Endothelial cell of hepatic sinusoid (primary cell): ENCODE results near the gene WFIKKN1.

ENCODE experiments used
- in situ Hi-C: cut with HindIII; loops from 2 replicates; pipeline ENCODE4 v1.10.0; 2017; ENCODE audit warnings: low sequenced_read_pairs

WFIKKN1 gene

DNA sequence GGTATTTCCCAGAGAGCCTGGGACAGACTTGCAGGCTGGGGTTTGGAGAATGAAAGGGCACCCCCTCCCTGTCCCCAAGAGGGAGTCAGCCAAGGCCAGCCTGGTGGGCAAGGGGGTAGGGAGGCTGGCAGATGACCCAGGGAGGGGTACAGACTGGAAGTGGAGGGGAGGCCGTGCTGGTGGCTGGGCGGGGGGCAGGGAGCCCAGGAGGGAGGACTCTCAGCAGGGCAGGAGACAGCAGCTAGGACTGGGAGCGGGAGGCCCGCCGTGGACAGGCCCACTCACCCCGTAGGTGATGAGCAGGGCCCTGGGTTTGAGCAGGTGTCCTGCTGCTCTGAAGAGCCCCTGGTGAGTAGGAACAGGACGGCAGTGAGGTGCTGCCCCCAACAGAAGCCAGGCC lies 4.2 kb downstream of the WFIKKN1 start:
- in situ Hi-C loops = loop anchor here (25.0 kb wide), 1 partner anchor 98 kb away; the partner anchor contains the start of gene CAPN15

DNA sequence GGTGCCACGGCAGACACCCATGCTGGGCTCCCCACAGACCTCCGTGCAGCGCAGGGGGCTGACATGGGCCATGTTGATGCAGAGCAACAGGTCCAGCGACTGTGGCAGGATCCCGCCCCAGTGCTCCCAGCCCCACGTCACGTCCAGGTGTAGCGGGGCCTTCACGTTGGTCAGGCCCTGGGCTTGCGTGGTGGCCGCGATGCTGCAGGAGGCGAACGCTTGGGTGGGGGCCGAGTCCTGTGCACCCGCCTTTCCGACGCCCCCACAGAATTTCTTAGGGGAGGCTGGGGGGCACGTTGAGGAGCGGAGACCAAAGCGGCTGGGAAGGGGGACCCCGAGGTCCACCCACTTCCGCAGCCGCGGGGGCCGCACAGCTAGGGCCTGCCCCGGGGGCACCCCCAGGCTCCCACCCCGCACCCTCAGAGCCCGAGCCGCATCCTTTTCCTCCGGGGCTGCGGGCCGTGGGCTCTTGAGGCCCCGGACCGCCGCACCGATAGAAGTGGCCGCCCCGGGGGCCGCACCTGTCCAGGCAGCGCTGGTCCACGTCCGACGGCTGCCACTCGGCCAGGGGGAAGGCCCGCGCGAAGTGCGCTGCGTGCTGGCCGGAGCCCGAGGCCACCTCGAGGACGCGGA lies 4.9 kb downstream of the WFIKKN1 start:
- in situ Hi-C loops = loop anchor here (25.0 kb wide), 1 partner anchor 98 kb away; the partner anchor contains the start of gene CAPN15

DNA sequence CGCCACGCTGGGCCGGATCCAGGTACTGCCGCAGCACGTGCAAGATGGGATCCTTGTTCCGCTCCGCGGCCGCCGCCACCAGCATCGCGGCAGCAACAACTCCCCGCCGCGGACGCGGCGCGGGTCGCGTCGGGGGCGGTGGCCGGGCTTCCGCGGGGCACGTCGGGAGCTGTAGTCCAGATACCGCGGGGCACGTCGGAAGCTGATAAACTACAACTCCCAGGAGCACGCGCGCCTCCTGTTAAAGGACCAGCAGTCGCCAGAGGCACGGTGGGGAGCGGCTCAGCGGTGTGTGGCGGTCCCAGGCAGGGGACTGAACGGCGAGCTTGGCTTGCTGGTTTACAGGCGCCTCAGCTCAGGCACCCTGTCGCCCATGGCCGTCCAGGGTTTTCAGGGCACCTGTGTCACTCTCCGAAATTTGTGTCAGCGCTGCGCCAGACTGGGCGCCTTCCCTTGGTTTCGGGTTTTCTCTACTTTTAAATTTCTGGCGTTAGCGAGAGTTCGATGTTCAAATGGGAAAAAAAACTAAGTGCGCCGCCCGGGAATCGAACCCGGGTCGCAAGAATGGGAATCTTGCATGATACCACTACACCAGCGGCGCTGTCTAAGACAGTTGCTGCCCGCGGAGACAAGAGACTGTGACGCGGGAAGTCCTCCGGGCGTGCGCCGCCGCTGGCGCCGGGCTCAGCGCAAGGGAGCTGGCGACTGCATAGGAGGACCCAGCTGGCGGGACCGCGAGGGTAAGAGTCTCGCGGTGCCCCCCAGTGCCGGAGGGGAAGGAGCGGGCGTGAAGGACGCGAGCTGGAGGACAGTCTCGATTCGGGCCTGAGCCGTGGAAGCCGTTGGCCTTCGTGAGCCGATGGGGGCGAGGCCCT lies 5.7 kb downstream of the WFIKKN1 start, which contains the start of gene METTL26:
TSS of gene METTL26 (minus strand) at position 100 of the 875 bp plus-strand sequence. CDS start at position 85, 15 bp downstream.
- in situ Hi-C loops = loop anchor here (25.0 kb wide), 1 partner anchor 99 kb away; the partner anchor contains the start of gene CAPN15

DNA sequence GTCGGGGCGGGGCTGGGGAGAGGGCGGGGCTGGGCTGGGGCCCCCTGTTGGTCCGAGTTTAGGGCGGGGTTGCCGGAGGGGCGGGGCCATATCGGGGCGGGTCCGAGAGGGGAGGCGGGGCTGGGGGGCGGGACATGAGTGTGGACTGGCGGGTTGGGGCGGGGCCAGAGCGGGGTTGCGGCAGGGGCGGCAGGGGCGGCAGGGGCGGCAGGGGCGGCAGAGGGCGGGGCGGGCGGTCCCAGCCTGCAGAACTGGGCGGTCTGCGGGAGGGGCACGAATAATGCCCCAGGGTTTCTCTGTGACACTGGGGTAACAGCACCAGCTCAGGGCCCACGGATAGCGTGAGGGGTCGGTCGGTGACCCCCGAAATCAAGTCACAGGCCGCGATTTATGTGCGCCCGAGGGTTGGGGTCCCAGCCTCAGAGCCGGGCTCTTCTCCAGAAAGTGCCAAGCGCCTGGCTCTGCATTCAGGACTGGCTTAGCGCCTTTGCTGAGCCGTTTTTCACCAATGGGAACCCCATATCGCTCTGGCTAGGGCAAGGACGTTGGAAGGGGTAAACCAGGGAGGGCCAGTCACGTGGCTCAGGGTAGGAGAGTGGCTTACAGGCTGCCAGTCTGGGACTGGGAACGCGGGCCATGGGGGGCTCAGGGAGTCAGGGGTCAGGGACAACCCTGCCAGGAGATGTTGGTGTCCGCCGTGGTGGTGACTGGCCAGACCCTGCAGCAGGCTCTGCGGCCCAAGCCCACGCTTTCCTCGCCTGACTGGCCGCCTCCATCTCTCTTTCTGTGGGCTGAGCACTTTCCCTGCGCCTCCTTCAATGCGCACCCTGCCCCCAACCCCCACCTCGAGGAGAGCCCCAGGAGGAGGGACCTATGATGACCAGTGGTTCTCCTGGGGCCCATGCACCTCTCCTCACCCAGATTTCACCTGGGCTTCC lies 6.6 kb downstream of the WFIKKN1 start:
- in situ Hi-C loops = loop anchor here (25.0 kb wide), 1 partner anchor 100 kb away; the partner anchor contains the start of gene CAPN15

DNA sequence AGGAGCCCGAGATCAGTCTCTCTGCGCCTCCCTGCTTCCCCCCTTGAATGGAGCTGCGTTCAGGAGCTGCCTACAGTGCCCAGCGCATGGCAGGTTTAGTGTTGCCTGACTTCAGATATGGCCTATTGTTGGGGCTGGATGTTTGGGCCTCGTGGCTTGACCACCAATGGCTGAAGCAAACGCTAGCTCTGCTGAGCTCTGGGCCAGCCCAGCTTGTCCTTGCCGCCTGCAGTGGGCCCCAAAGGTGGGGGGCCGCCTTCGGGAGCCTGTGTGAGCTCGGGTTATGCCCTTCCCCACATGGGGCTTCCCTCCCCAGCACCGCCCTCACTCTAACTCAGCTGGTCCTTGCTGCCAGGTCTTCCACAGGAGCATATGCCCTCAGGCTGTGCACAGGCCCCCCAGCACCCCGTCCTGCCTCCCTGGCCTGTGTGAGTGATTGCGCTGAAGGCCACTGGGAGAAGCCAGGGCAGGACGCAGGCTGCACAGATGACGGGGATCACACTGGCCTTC lies 7.3 kb downstream of the WFIKKN1 start:
- in situ Hi-C loops = loop anchor here (25.0 kb wide), 1 partner anchor 101 kb away; the partner anchor contains the start of gene CAPN15

DNA sequence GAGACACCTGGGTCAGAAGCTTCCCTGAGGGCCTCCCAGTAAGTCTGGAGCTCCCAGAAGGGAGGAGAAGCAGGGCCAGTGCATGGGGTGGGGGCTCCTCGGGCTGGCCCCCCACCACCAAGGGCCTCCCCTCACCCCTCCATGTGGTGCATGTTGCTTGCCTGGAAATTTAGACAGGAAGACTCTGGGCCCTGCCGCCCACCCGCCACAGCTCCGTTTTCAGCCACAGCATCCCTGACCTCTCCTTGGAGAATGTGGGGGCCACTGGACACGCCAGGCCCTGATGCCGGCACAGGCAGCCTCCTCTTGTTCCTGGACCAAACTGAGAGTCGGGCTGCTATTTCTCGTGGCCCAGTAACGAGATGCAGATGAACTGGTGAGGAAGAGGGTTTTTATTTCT lies 8.1 kb downstream of the WFIKKN1 start:
- in situ Hi-C loops = loop anchor here (25.0 kb wide), 1 partner anchor 102 kb away; the partner anchor contains the start of gene CAPN15

DNA sequence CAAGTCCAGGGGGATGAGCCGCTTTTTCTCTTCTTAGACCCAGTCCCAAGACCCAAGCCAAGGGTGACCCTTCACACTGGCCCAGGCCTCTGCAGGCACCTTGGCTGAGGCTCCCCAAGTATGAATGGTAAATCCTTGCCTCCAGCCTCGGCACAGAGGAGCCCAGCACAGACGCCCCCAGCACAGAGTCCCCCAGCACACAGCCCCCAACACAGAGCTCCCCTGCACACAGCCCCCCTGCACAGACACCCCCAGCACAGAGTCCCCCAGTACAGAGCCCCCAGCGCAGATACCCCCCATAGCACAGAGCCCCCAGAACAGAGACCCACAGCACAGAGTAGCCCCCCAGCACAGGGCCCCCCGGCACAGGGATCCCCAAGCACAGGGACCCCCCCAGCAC lies 9.8 kb downstream of the WFIKKN1 start:
- in situ Hi-C loops = loop anchor here (25.0 kb wide), 1 partner anchor 103 kb away; the partner anchor contains the start of gene CAPN15

DNA sequence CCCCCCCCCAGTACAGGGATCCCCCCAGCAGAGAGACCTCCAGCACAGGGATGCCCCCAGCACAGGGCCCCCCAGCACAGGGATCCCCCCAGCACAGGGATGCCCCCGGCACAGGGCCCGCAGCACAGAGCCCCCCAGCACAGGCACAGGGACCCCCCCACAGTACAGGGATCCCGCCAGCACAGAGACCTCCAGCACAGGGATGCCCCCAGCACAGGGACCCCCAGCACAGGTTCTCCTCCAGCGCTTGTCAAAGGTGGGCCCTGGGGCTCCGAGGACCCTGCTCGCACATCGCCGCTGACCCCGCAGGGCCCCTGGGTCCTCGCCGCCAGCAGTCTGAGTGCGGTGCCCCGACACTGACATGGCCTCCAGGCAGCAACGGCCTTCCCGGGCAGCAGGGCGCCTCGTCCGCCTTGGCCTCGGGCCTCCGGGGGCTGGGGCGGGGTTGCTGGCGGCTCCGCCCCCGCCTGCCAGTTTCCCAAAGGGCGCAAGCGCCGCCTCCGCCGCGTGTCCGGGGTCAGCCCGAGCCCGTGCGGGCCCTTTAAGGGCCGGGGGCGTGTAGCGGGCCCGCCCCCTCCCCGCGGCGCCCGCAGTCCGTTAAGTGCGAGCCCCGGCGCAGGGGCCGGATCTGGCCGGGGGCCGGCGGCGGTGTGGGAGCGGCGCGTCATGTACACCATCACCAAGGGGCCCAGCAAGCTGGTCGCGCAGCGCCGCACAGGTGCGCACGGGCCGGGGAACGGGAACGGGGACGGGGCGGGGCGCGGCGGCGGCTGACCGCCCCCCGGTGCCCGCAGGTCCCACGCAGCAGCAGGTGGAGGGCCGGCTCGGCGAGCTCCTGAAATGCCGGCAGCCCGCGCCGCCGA lies 10.8 kb downstream of the WFIKKN1 start, which contains the start of gene MCRIP2:
TSS of gene MCRIP2 (plus strand) at position 503 of the 863 bp plus-strand sequence. CDS start at position 667, 164 bp downstream.
- in situ Hi-C loops = loop anchor here (25.0 kb wide), 1 partner anchor 104 kb away; the partner anchor contains the start of gene CAPN15

DNA sequence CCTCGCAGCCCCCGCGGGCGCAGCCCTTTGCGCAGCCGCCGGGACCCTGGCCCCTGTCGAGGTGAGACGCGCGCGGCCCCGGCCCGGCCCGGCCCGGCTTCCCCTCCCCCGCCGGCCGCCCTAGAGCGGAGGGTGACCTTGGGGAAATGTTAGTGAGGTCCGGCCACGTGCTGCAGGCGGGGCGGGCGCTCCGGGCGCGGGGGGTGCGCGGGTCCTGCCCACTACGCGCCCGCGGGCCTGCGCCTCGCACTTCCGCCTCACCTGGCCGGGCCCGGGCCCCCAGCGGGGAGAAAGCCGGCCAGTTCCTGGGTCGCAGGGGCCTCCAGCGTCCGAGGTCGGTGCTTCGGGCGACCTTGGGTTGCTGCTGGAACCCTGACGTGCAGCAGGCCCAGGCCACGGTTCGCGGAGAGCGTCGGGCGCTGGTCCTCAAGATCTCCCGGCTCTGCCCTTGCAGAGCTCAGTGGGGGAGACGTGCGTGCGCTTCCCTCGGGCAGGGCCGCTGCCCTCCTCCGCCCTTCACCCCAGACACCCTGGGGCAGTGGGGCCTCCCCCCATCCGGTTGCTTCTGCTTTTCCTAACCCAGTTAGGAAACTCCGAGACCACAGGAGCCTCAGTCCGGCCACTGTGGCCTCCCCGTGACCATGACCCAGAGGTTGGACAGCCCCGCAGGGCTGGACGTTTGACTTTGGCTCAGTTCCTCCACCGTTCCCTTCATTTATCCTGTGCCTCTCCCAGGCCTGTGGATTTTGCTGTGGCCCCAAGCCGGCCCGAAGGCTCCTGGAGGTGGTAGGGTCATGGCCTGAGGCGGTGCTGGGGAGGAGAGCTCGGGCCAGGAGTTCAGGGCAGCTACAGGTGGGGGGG lies 11.6 kb downstream of the WFIKKN1 start:
- in situ Hi-C loops = loop anchor here (25.0 kb wide), 1 partner anchor 105 kb away; the partner anchor contains the start of gene CAPN15

DNA sequence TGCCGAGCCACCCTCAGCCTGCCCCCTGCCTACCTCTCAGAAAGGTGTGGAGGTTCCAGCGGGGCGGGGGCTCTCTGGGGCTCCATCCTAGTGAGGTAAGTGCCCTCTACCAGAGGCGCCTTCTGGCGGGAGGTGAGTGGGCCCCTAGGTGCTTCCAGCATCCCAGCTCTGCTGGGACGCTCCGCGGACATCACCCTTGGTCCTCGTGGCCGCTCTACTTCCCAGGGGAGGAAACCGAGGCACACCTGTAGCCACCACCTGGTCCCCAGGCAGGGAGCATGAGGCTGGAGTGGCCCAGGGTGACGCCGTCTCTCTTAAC lies 12.2 kb downstream of the WFIKKN1 start:
- in situ Hi-C loops = loop anchor here (25.0 kb wide), 1 partner anchor 106 kb away; the partner anchor contains the start of gene CAPN15

DNA sequence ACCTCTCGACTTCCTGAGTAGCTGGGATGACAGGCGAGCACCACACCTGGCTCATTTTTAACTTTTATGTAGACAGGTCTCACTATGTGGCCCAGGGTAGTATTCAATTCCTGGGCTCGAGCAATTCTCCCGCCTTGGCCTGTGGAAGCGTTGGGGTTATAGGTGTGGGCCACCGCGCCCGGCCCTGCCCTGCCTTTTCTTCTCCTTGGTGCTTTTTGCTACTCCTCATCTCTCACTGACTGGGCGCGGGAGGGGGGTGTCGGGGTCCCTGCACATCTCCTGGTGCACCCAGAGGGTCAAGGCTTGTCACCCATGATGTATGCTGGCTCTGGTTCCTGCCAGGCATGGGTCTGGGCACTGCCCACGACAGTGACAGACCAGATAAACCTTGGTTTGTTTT lies 13.8 kb downstream of the WFIKKN1 start:
- in situ Hi-C loops = loop anchor here (25.0 kb wide), 1 partner anchor 107 kb away; the partner anchor contains the start of gene CAPN15

DNA sequence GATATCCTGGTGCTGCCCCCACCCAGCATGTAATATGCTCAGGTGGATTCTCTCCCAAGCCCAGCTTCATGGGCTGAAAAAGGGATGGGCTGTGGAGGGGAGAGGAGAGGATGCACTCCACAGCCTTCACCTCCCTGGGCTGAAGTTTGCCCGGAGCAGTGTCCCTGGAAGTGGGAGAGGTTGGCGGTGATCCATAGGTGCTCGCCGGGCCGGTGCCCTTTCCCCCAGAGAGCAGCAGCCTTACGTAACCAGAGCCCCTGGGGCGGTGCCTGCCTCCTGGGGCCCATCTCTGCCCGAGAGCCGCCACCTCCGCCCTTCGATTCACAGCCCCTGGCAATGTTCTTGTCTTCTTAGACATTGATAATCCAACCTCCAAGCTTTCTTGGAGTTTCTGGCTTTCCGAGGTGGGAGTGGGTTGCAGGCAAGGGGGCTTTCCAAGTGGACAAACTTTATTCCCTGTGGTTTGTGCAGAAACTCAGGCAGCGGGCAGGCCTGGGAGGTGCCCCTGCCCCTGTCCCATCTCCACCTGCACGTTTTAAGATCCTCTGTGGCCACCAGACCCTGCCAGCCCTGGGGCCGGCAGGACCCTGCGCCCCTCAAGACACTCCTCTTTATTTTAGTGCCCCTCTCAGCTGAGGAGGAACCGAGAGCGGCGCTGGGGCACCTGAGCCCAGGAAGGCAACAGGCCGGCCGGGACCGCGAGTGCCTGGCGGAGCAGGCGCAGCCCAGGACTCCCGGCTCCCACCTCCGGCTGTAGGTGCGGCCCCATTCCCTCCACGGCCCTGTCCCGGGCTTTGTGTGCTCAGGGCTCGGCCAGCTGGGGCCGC lies 15.3 kb downstream of the WFIKKN1 start:
- in situ Hi-C loops = loop anchor here (25.0 kb wide), 1 partner anchor 109 kb away; the partner anchor contains the start of gene CAPN15

DNA sequence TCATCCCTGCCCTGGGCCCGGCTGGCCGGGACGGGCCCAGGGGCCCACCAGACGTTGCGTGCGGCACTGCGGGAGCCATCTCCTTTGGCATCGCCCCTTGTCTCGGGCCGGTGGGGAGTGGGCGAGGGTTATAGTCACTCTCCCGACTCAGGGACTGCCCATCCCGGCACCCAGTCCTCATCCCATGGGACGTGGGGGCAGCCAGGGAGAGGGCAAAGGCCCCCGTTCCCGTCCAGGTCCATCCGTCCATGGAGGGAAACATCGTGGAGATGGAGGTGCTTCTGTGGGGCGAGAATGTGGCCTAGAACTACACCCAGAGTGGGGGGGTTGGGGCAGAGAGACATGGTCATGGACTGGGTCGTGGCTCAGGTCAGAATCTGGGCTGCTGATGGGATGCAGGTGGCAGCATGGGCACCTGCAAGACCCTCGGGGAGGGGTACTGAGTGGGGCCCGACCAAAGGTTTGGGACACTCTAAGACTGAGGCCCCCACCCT lies 15.9 kb downstream of the WFIKKN1 start:
- in situ Hi-C loops = loop anchor here (25.0 kb wide), 1 partner anchor 109 kb away; the partner anchor contains the start of gene CAPN15

DNA sequence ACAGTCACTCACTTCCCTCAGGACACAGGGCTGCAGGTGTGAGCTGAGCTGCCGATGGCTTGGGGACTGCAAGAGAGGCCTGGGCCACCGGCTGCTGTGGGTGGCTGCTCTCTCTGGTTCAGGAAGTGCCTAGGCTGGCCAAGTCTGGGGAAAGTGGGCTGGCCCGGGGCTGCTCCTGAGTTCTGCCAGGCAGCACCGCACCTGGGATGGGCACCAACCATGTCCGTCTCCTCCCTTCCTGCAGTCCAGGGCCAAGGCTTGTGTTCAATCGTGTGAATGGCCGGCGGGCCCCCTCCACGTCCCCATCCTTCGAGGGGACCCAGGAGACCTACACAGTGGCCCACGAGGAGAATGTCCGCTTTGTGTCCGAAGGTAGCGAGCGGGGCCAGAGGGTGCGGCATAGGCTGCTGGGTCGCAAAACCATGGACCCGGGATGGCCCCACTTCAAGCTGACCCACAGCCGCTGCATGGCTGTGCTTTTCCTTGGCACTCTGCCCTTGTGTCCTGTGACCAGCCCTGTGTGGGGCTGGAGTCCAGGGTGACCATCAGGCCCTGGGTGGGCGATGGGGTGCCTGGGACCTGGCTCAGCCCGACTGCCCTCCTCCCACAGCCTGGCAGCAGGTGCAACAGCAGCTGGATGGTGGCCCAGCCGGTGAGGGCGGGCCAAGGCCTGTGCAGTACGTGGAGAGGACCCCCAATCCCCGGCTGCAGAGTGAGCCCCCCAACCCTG lies 16.6 kb downstream of the WFIKKN1 start:
- in situ Hi-C loops = loop anchor here (25.0 kb wide), 1 partner anchor 110 kb away; the partner anchor contains the start of gene CAPN15

DNA sequence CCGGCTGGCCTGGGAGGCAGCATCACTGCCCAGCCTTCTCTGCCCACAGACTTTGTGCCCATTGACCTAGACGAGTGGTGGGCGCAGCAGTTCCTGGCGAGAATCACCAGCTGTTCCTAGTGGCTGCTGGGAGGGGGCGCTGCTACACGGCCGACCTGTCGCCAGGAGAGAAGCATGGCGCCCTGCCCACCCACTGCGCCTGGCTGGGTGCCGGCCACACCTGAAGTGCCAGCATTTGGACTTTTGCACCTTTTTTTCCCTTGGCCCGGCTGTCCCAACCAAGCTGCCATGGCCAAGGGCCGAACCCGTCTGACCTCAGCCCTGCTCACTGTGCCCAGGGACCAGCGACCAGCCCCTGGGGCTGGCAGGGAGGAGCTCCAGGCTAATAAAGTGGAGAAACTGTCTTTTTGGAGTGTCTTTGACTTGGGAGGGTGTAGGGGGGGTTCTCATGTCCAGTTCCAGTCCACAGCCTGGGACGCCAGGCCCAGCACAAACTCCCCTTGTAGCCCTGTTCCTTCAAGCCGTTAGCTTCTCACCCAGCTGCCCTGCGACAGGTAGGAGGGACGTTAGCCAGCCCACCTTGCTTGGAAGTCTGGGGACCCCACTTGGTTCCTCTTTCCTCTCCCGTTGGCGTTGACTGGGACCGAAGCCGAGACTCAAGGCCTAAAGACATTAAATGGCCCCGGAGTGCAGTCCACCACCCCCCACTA lies 17.4 kb downstream of the WFIKKN1 start:
- in situ Hi-C loops = loop anchor here (25.0 kb wide), 1 partner anchor 111 kb away; the partner anchor contains the start of gene CAPN15
